ENCODE measurements around the gene RFTN1. TPM values are rescaled to one million over a fixed set of nuclear protein-coding genes. Genes with fewer than 3 reads are reported as not detected.

Gene RFTN1
- total and polyA plus RNA-seq, 8 donors: 1.9 to 14.0 (median 2.9) TPM

DNA sequence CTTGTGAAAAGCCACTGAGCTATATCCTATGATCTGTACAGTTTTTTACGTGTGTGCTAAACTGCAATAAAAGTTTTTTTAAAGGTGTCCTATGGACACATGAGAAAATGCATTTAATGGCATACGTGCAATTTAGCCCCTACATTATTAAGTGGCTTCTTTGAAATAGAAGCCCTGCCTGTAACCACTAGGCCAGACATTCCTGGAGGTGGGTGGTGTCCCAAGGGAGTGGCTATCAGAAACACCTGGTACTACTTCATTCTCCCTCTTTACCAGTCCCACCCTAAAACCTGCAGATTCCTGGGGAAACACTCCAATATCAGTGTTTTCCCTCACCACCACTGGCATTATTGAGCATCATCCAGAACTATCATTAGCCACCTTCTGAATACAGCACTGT lies 148.5 kb downstream of the RFTN1 start:
- ATAC-seq (no peak), DNase-seq (no peak), FAIRE-seq (no peak)
- Histone ChIP-seq H3K4me1 (no peaks in the 10 kb centered on the region), H3K9me3 (no peaks in the 10 kb centered on the region), H3K27me3 (no peaks in the 10 kb centered on the region), H3K36me3 (no peaks in the 10 kb centered on the region), H3K27ac (no peak overlapping the region), H3K4me3 (no peak overlapping the region)
- WGBS, 2 donors: 74 to 92% methylated on average over 2 of the region's 2 CpGs
- TF ChIP-seq, protein P1, sequence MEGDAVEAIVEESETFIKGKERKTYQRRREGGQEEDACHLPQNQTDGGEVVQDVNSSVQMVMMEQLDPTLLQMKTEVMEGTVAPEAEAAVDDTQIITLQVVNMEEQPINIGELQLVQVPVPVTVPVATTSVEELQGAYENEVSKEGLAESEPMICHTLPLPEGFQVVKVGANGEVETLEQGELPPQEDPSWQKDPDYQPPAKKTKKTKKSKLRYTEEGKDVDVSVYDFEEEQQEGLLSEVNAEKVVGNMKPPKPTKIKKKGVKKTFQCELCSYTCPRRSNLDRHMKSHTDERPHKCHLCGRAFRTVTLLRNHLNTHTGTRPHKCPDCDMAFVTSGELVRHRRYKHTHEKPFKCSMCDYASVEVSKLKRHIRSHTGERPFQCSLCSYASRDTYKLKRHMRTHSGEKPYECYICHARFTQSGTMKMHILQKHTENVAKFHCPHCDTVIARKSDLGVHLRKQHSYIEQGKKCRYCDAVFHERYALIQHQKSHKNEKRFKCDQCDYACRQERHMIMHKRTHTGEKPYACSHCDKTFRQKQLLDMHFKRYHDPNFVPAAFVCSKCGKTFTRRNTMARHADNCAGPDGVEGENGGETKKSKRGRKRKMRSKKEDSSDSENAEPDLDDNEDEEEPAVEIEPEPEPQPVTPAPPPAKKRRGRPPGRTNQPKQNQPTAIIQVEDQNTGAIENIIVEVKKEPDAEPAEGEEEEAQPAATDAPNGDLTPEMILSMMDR (IDR thresholded peaks at IDR 0.05): no peak
- intact Hi-C loops (cut with DNase I): no loop called here

DNA sequence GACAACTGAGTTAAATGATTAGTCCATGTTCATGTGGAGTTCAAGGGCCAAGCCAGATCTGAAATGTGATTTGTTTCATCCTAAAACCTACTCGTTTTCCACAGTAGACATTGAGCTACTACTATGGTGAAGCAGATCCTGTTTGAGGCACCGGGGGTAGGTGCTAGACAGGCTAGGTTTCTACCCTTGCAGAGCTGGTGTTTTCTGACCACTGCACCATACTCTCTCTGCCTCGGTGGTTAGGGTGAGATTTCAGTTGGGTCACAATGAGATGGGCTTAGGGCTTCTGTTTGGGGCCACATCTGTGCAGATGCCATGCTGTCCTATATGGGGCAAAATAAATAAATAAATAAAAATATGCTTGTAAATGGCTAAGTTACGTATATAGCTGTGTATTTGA lies 149.2 kb downstream of the RFTN1 start:
- H3K4me3 ChIP-seq: no peak overlapping the region
- FAIRE-seq (no peak), DNase-seq (no peak), ATAC-seq (no peak)
- TF ChIP-seq, protein P1 (IDR thresholded peaks at IDR 0.05): no peak
- no peaks in the 10 kb centered on the region for H3K27me3 ChIP-seq
- H3K9me3 ChIP-seq: no peaks in the 10 kb centered on the region
- intact Hi-C loops (cut with DNase I): no loop called here
- no peaks in the 10 kb centered on the region for H3K4me1 ChIP-seq
- 74% methylated on average over 4 of the region's 4 CpGs for WGBS, 2 donors
- H3K27ac ChIP-seq: no peak overlapping the region
- H3K36me3 ChIP-seq: no peaks in the 10 kb centered on the region

DNA sequence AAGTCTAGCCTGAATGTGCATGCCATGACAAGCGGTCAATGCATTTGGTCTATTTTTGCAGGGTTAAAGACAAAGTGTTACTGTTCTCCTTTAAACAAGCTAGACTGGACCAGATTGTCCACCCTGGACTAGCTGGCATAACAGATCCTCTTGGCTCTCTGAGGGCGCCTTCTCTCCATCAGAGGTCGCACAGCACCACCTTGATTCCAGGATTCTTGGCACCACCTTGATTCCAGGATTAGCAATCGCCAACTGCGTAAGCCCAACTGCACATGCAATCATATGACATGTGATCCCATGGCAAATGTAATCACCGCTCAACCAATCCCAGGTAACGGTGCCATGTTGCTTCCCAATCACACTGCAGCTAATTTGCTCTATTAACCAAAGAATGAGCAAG lies 149.9 kb downstream of the RFTN1 start:
- no peak for FAIRE-seq
- no peaks in the 10 kb centered on the region for H3K36me3 ChIP-seq
- intact Hi-C loops (cut with DNase I): no loop called here
- H3K4me3 ChIP-seq: no peak overlapping the region
- H3K9me3 ChIP-seq: no peaks in the 10 kb centered on the region
- H3K27me3 ChIP-seq: no peaks in the 10 kb centered on the region
- H3K27ac ChIP-seq: no peak overlapping the region
- H3K4me1 ChIP-seq: no peaks in the 10 kb centered on the region
- ATAC-seq: no peak
- 95 to 98% methylated on average over 7 of the region's 7 CpGs for WGBS, 2 donors
- DNase-seq: no peak
- TF ChIP-seq, protein P1 (IDR thresholded peaks at IDR 0.05): no peak

GRCh38 chr3:16362770-16363169 lies 150.7 kb downstream of the RFTN1 start:
- Histone ChIP-seq H3K4me3 (no peak overlapping the region), H3K27me3 (no peaks in the 10 kb centered on the region), H3K36me3 (no peaks in the 10 kb centered on the region), H3K9me3 (no peaks in the 10 kb centered on the region), H3K27ac (no peak overlapping the region), H3K4me1 (no peaks in the 10 kb centered on the region)
- WGBS, 2 donors: 85 to 95% methylated on average over 4 of the region's 4 CpGs
- FAIRE-seq (no peak), DNase-seq (no peak), ATAC-seq (no peak)
- intact Hi-C loops (cut with DNase I): no loop called here
- TF ChIP-seq, protein P1 (IDR thresholded peaks at IDR 0.05): no peak

DNA sequence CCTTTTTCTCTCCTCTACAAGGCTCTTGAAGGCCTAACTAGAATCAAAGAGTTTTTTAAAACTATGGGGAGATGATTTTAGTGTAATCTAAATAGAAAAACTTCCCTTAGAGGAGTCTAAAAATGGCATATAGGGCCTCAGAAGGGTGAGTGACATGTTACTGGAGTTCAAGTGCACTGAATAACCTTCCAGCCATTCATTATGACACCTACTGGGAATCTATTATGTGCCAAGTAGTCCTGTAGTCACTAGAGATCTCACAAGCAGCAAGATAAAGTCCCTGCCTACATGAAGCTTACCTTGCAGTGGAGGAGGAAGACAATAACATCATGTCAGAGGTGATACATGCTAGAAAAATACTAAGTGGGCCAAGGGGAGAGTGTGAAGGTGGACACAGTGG lies 152.4 kb downstream of the RFTN1 start:
- Histone ChIP-seq H3K27ac (no peak overlapping the region), H3K9me3 (no peaks in the 10 kb centered on the region), H3K27me3 (no peaks in the 10 kb centered on the region), H3K4me1 (no peaks in the 10 kb centered on the region), H3K4me3 (peak overlapping the region in 1 of 4 donors; percentile 2), H3K36me3 (no peaks in the 10 kb centered on the region)
- DNase-seq: no peak
- no peak for ATAC-seq
- intact Hi-C loops (cut with DNase I): no loop called here
- TF ChIP-seq, protein P1 (IDR thresholded peaks at IDR 0.05): no peak
- no peak for FAIRE-seq

Measured in pancreas (tissue), 10 donors.